Left lung (tissue), 10 donors: ENCODE data around the gene CNOT6L. TPM values are rescaled to one million over a fixed set of nuclear protein-coding genes. Genes with fewer than 3 reads are reported as not detected.

Experiments used
- ATAC-seq: fragments of 200-7000 bp; cut with Tn5 transposase; one replicate; pipeline ENCODE4 v1.9.1; 2020; ENCODE audit warnings: moderate library complexity
- DNase-seq, 4 donors: peaks; one replicate each; pipeline ENCODE4 v3.0.0-alpha.2; 2013 to 2020
- H3K27ac ChIP-seq, 2 donors: fragments of 200-600 bp; sonication (generic) in 1 of 2; one replicate each; pipeline versions ENCODE4 v1.5.0 to v1.8.0; 2020 to 2021
- H3K27me3 ChIP-seq, 2 donors: fragments of 200-600 bp; sonication (generic) in 1 of 2; one replicate each; pipeline versions ENCODE4 v1.5.0 to v1.8.0; 2020 to 2021
- H3K36me3 ChIP-seq, 2 donors: fragments of 200-600 bp; sonication (generic) in 1 of 2; one replicate each; pipeline versions ENCODE4 v1.5.0 to v1.8.0; 2020 to 2021
- H3K4me1 ChIP-seq, 2 donors: fragments of 200-600 bp; one replicate each; pipeline ENCODE4 v1.8.0; 2021
- H3K4me3 ChIP-seq, 2 donors: fragments of 200-600 bp; sonication (generic) in 1 of 2; one replicate each; pipeline versions ENCODE4 v1.5.0 to v1.8.0; 2020 to 2021; ENCODE audit warnings: mild to moderate bottlenecking in 1 of 2
- H3K9me3 ChIP-seq, 2 donors: fragments of 200-600 bp; sonication (generic) in 1 of 2; one replicate each; pipeline versions ENCODE4 v1.5.0 to v1.8.0; 2020 to 2021
- CTCF ChIP-seq, 2 donors: fragments of 200-600 bp; sonication (generic) in 1 of 2; IDR thresholded peaks; one replicate each; pipeline versions ENCODE4 v1.5.0 to v1.8.0; 2021; ENCODE audit warnings: antibody characterized with exemption in 2 of 2
- intact Hi-C, 2 donors: fragments of 100-400 bp; cut with DNase I; formaldehyde crosslinking; loops; one replicate each; pipeline versions ENCODE4 v1.11.2 to v1.14.2; 2022
- polyA plus RNA-seq, 6 donors: library from polyadenylated mRNA; unstranded; fragments of 120-200 nt; gene quantifications; one replicate each; pipeline ENCODE4 v1.2.1, GENCODE V29; 2013; ENCODE audit not compliant: insufficient read length in 6 of 6
- total RNA-seq, 2 donors: library from RNA; stranded (reverse); fragmentation: NEBNext Ultra II Directional; extraction: Animal tissue kit (Norgen Biotek cat#: 25700); gene quantifications; one replicate each; pipeline ENCODE4 v1.2.1, GENCODE V29; 2021
- donor health status: DM: no; HTN: yes; CAD: no.
- donor health status: DM: no; HTN: no; CAD: no.

Gene CNOT6L
- total and polyA plus RNA-seq, 8 donors = 29.8 to 43.5 (median 34.0) TPM

DNA sequence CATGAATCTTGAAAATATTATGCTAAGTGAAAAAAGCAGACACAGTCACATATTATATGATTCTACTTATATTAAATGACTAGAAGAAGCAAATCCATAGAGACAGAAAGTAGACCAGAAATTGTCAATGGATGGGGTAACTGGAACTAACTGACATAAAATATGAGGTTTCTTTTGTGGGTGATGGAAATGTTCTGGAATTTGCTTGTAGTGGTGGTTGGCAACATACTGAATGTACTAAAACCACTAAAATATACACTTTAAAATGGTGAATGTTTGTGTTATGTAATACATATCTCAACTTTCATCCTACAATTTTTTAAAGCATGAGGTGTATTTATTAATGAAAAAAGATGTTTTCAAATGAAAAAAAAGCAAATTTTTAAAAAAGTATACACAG is 14.7 kb downstream of the CNOT6L start:
- TF ChIP-seq CTCF (IDR thresholded peaks at IDR 0.05) = no peak
- ATAC-seq = no peak
- no peaks in the 10 kb centered on the region for H3K36me3 ChIP-seq
- H3K4me3 ChIP-seq = no peak overlapping the region
- no peak for DNase-seq
- H3K9me3 ChIP-seq = no peaks in the 10 kb centered on the region
- intact Hi-C loops = no loop called here
- H3K27me3 ChIP-seq = no peaks in the 10 kb centered on the region
- no peak overlapping the region for H3K27ac ChIP-seq
- H3K4me1 ChIP-seq = peaks cover 13 to 55% of the 10 kb centered on the region in 2 donors

DNA sequence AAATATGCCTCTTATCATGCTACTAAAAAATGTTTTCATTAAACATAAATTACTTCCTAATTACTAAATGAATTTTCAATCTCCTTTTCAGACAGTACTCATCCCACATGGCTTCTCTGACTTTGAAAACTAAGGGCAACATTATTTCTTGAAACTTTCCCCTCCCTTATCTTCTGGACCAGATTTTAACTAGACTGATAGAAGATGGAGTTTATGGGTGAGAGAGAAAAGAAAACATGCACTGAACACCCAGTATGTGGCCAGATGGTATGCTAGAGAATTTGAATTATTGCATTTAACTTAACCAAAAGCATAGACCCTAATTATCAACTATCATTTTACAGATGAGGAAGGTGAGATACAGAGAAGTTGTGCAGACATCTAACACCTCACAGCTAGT is 16.8 kb downstream of the CNOT6L start:
- intact Hi-C loops = no loop called here

GRCh38 chr4:77801260-77801608 is 17.9 kb downstream of the CNOT6L start:
- Histone ChIP-seq H3K4me1 (peaks cover 13 to 53% of the 10 kb centered on the region in 2 donors), H3K9me3 (peaks cover 0 to under 1% of the 10 kb centered on the region in 2 donors)

More for the DNA sequence above, 16.8 kb downstream of the CNOT6L start:
- Histone ChIP-seq H3K27ac (no peak overlapping the region), H3K27me3 (no peaks in the 10 kb centered on the region), H3K4me1 (peaks cover 13 to 55% of the 10 kb centered on the region in 2 donors), H3K4me3 (no peak overlapping the region), H3K9me3 (no peaks in the 10 kb centered on the region), H3K36me3 (no peaks in the 10 kb centered on the region)
- ATAC-seq = no peak
- DNase-seq = no peak
- TF ChIP-seq CTCF (IDR thresholded peaks at IDR 0.05) = no peak

GRCh38 chr4:77800483-77801259 is 18.5 kb downstream of the CNOT6L start:
- Histone ChIP-seq H3K4me1 (peaks cover 13 to 47% of the 10 kb centered on the region in 2 donors), H3K27me3 (no peaks in the 10 kb centered on the region), H3K27ac (peak overlapping the region in 1 of 2 donors; percentile 81), H3K9me3 (peaks cover 0 to 6% of the 10 kb centered on the region in 2 donors), H3K36me3 (no peaks in the 10 kb centered on the region), H3K4me3 (no peak overlapping the region)
- intact Hi-C loops = no loop called here
- no peak for DNase-seq
- peak; percentile 70 for ATAC-seq
- TF ChIP-seq CTCF (IDR thresholded peaks at IDR 0.05) = no peak

More at GRCh38 chr4:77801260-77801608, 17.9 kb downstream of the CNOT6L start:
- Histone ChIP-seq H3K36me3 (no peaks in the 10 kb centered on the region), H3K27me3 (no peaks in the 10 kb centered on the region), H3K4me3 (no peak overlapping the region), H3K27ac (peak overlapping the region in 1 of 2 donors; percentile 81)
- DNase-seq (no peak), ATAC-seq (peak; percentile 25)
- TF ChIP-seq CTCF (IDR thresholded peaks at IDR 0.05) = no peak
- intact Hi-C loops = no loop called here

DNA sequence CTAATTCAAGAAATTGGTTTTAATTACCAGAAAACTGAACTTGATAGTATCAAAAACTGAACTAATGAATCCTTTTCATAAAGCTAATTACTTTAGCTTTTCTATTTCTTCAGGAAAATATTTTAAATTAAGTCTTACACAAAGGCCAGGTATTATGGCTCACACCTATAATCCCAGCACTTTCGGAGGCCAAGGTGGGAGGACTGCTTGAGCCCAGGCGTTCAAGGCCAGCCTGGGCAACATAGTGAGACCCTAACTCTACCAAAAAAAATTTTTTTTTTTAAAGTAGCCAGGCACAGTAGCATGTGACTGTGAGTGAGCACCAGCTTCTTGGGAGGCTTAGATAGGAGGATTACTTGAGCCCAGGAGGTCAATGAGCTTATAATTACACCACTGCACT is 19.1 kb downstream of the CNOT6L start:
- DNase-seq (no peak), ATAC-seq (no peak)
- Histone ChIP-seq H3K4me3 (no peak overlapping the region), H3K36me3 (no peaks in the 10 kb centered on the region), H3K27me3 (no peaks in the 10 kb centered on the region), H3K4me1 (peaks cover 13 to 42% of the 10 kb centered on the region in 2 donors), H3K9me3 (peaks cover 0 to 11% of the 10 kb centered on the region in 2 donors), H3K27ac (peak overlapping the region in 1 of 2 donors; percentile 81)
- no peak for TF ChIP-seq CTCF (IDR thresholded peaks at IDR 0.05)
- intact Hi-C loops = no loop called here
